HCT116 (cell line): ENCODE data around the gene PRKG1. TPM values are rescaled to one million over a fixed set of nuclear protein-coding genes. Genes with fewer than 3 reads are reported as not detected.

Experiments
- ATAC-seq: fragments of 200-7000 bp; cut with Tn5 transposase; 2 replicates; pipeline ENCODE4 v1.9.1; 2020; ENCODE audit warnings: mild to moderate bottlenecking, moderate library complexity
- BruUV-seq: library from RNA; stranded (reverse); fragments of 400-500 nt; replicated peaks from 2 replicates; lab custom pipeline; 2021; lab: Mats Ljungman, UMichigan
- CTCF ChIA-PET: fragments of 300-600 bp; sonication (Branson Sonifier 250); formaldehyde crosslinking; loops from one replicate; lab custom pipeline; 2021; ENCODE audit warnings: antibody characterized with exemption; lab: Charles Lee
- POLR2A ChIA-PET: fragments of 300-600, 350-600 bp; sonication (Branson Sonifier 250); formaldehyde crosslinking; loops from one replicate; lab custom pipeline; 2021; ENCODE audit warnings: antibody characterized with exemption; lab: Charles Lee
- RAD21 ChIA-PET, 2 experiments: fragments of 300-600 bp; sonication (Branson Sonifier 250); formaldehyde crosslinking; loops; one replicate each; lab custom pipeline; 2023; ENCODE audit warnings: low total read pairs in 2 of 2; ENCODE audit not compliant: uncharacterized antibody in 2 of 2, unreplicated experiment in 2 of 2, low non-redundant PET in 1 of 2; lab: Charles Lee
- DNase-seq: peaks from one replicate; pipeline ENCODE4 v3.0.0-alpha.2; 2010; ENCODE audit warnings: low read depth, low spot score
- H2AFZ ChIP-seq: fragments of 200-600 bp; shearing (Covaris generic), sonication (generic); 2 replicates; pipeline ENCODE4 v1.6.1; 2017; ENCODE audit warnings: low read depth, mixed run types, mixed read lengths, antibody characterized with exemption, low read length; ENCODE audit not compliant: poor library complexity, severe bottlenecking
- H3K27ac ChIP-seq: 2 replicates; pipeline ENCODE4 v1.5.1; 2012; ENCODE audit warnings: low read depth, low read length
- H3K27me3 ChIP-seq: fragments of 200-600 bp; sonication (generic); 2 replicates; pipeline ENCODE4 v1.6.1; 2016; ENCODE audit warnings: mixed run types, low read length, mixed read lengths; ENCODE audit not compliant: insufficient read depth
- H3K36me3 ChIP-seq, 2 experiments: fragments of 200-500 bp in 1 of 2; fragments of 200-600 bp in 1 of 2; sonication (Bioruptor generic) in 1 of 2; sonication (generic) in 1 of 2; 2 replicates each; pipeline versions ENCODE4 v1.5.1 to v1.6.1; 2014 to 2016; ENCODE audit warnings: low read length in 2 of 2, inconsistent platforms in 1 of 2, mixed read lengths in 1 of 2, mixed run types in 1 of 2; ENCODE audit not compliant: insufficient read depth in 2 of 2, control insufficient read depth in 1 of 2
- H3K4me1 ChIP-seq, 2 experiments: fragments of 200-600 bp in 1 of 2; sonication (generic) in 1 of 2; 2 replicates each; pipeline versions ENCODE4 v1.5.1 to v1.6.1; 2012 to 2017; ENCODE audit warnings: low read length in 2 of 2, inconsistent platforms in 1 of 2, mild to moderate bottlenecking in 1 of 2, mixed read lengths in 1 of 2, mixed run types in 1 of 2, moderate library complexity in 1 of 2; ENCODE audit not compliant: insufficient read depth in 2 of 2, control insufficient read depth in 1 of 2
- H3K4me2 ChIP-seq: fragments of 200-600 bp; sonication (generic); 2 replicates; pipeline ENCODE4 v1.6.1; 2017; ENCODE audit warnings: mixed run types, low read length, mixed read lengths
- H3K4me3 ChIP-seq, 2 experiments: fragments of 200-600 bp in 1 of 2; sonication (generic) in 1 of 2; replicated peaks in 1 of 2; 2 replicates each; pipeline ENCODE4 v1.5.1; 2011 to 2016; ENCODE audit warnings: low read length in 2 of 2, control low read depth in 1 of 2, low read depth in 1 of 2, mild to moderate bottlenecking in 1 of 2, mixed read lengths in 1 of 2, mixed run types in 1 of 2
- H3K79me2 ChIP-seq: fragments of 200-600 bp; sonication (generic); 2 replicates; pipeline ENCODE4 v1.6.1; 2017; ENCODE audit warnings: mild to moderate bottlenecking, mixed run types, low read length, moderate library complexity, mixed read lengths; ENCODE audit not compliant: insufficient read depth
- H3K9ac ChIP-seq: fragments of 200-600 bp; sonication (generic); 2 replicates; pipeline ENCODE4 v1.6.1; 2016; ENCODE audit warnings: low read length, mixed read lengths
- H3K9me2 ChIP-seq: fragments of 200-600 bp; sonication (generic), shearing (Covaris generic); 2 replicates; pipeline ENCODE4 v1.6.1; 2017; ENCODE audit warnings: mixed run types, mild to moderate bottlenecking, moderate library complexity; ENCODE audit not compliant: insufficient read depth
- H3K9me3 ChIP-seq, 2 experiments: fragments of 200-500 bp in 1 of 2; fragments of 200-600 bp in 1 of 2; sonication (Bioruptor generic) in 1 of 2; sonication (generic) in 1 of 2; 2 replicates each; pipeline ENCODE4 v1.6.1; 2014 to 2017; ENCODE audit warnings: low read length in 2 of 2, mixed read lengths in 2 of 2, inconsistent platforms in 1 of 2, low read depth in 1 of 2, mild to moderate bottlenecking in 1 of 2, mixed run types in 1 of 2, moderate library complexity in 1 of 2; ENCODE audit not compliant: control insufficient read depth in 1 of 2, insufficient read depth in 1 of 2
- H4K20me1 ChIP-seq: fragments of 200-600 bp; sonication (generic), shearing (Covaris generic); 2 replicates; pipeline ENCODE4 v1.6.1; 2017; ENCODE audit warnings: mixed run types, mild to moderate bottlenecking, moderate library complexity; ENCODE audit not compliant: insufficient read depth
- ATF3 ChIP-seq: IDR thresholded peaks from 2 replicates; pipeline ENCODE4 v1.6.1; 2012
- CBX3 ChIP-seq: IDR thresholded peaks from 2 replicates; pipeline ENCODE4 v1.6.1; 2012; ENCODE audit warnings: low read depth
- CEBPB ChIP-seq: IDR thresholded peaks from 2 replicates; pipeline ENCODE4 v1.6.1; 2012; ENCODE audit warnings: low read depth
- CTCF ChIP-seq, 3 experiments: fragments of 200-600 bp in 1 of 3; sonication (generic) in 1 of 3; IDR thresholded peaks in 2 of 3; conservative IDR thresholded peaks in 1 of 3; 2 replicates each; pipeline ENCODE4 v1.5.1; 2012 to 2017; ENCODE audit warnings: low read depth in 2 of 3, low read length in 2 of 3, antibody characterized with exemption in 1 of 3, borderline replicate concordance in 1 of 3, control low read depth in 1 of 3, mild to moderate bottlenecking in 1 of 3, mixed read lengths in 1 of 3, mixed run types in 1 of 3, moderate library complexity in 1 of 3; ENCODE audit not compliant: insufficient read depth in 1 of 3
- EGR1 ChIP-seq: IDR thresholded peaks from 2 replicates; pipeline ENCODE4 v1.6.1; 2012; ENCODE audit warnings: low read depth
- ELF1 ChIP-seq: IDR thresholded peaks from 2 replicates; pipeline ENCODE4 v1.6.1; 2012; ENCODE audit warnings: low read depth, borderline replicate concordance
- EZH2 ChIP-seq: fragments of 200-600 bp; sonication (generic); IDR thresholded peaks from 2 replicates; pipeline ENCODE4 v1.6.1; 2017; ENCODE audit warnings: antibody characterized with exemption, mixed run types
- EZH2phosphoT487 ChIP-seq: fragments of 200-600 bp; IDR thresholded peaks from 2 replicates; pipeline ENCODE4 v1.6.1; 2018; ENCODE audit warnings: antibody characterized with exemption, borderline replicate concordance
- FOSL1 ChIP-seq: IDR thresholded peaks from 2 replicates; pipeline ENCODE4 v1.6.1; 2012; ENCODE audit warnings: low read depth
- JUND ChIP-seq: IDR thresholded peaks from 2 replicates; pipeline ENCODE4 v1.6.1; 2012
- MAX ChIP-seq: IDR thresholded peaks from 2 replicates; pipeline ENCODE4 v1.6.1; 2012
- RAD21 ChIP-seq: IDR thresholded peaks from 2 replicates; pipeline ENCODE4 v1.6.1; 2012; ENCODE audit warnings: low read depth, mild to moderate bottlenecking
- REST ChIP-seq: IDR thresholded peaks from 2 replicates; pipeline ENCODE4 v1.6.1; 2012; ENCODE audit warnings: low read depth
- SP1 ChIP-seq: IDR thresholded peaks from 2 replicates; pipeline ENCODE4 v1.6.1; 2012; ENCODE audit warnings: low read depth
- SRF ChIP-seq: IDR thresholded peaks from 2 replicates; pipeline ENCODE4 v1.6.1; 2012; ENCODE audit warnings: low read depth
- ZFX ChIP-seq: fragments of 450-650 bp; IDR thresholded peaks from 2 replicates; pipeline ENCODE4 v1.6.1; 2017
- ZNF274 ChIP-seq: fragments of 200-500 bp; sonication (Bioruptor generic); IDR thresholded peaks from 2 replicates; pipeline ENCODE4 v1.6.1; 2014; ENCODE audit warnings: mild to moderate bottlenecking, low read depth, low read length, inconsistent platforms
- intact Hi-C: fragments of 100-400 bp; cut with micrococcal nuclease; formaldehyde crosslinking; loops from 2 replicates; pipeline ENCODE4 v1.10.0; 2022
- total RNA-seq: library from RNA; stranded (reverse); gene quantifications from one replicate; pipeline ENCODE4 v1.2.1, GENCODE V29; 2021; ENCODE audit not compliant: unreplicated experiment

Gene PRKG1
- total RNA-seq, 1 experiment from 2014 or later = 1.4 TPM

GRCh38 chr10:51340366-51340765, 266.1 kb downstream of the PRKG1 start (continued):
- TF ChIP-seq CTCF (IDR thresholded peaks at IDR 0.05 in 2 of 3, conservative IDR thresholded peaks at IDR 0.05 in 1 of 3; ENCODE audit: borderline replicate concordance in 1 of 3, insufficient read depth in 1 of 3, low read depth in 2 of 3, low read length in 2 of 3) (no peak), ATF3 (no peak)

GRCh38 chr10:51340845-51341610, 266.7 kb downstream of the PRKG1 start:
- Histone ChIP-seq H3K9me2 (no peaks in the 10 kb centered on the region), H3K27ac (no peak overlapping the region), H2AFZ (no peak overlapping the region), H3K9ac (no peak overlapping the region), H3K4me3 (no peak overlapping the region), H3K36me3 (no peaks in the 10 kb centered on the region), H4K20me1 (no peaks in the 10 kb centered on the region), H3K79me2 (no peaks in the 10 kb centered on the region), H3K9me3 (no peaks in the 10 kb centered on the region), H3K4me2 (no peak overlapping the region), H3K4me1 (no peaks in the 10 kb centered on the region), H3K27me3 (no peaks in the 10 kb centered on the region)
- RAD21 ChIA-PET = no interaction called here
- no TSS peak for BruUV-seq
- intact Hi-C loops = no loop called here
- POLR2A ChIA-PET = no interaction called here
- CTCF ChIA-PET = no interaction called here
- DNase-seq = no peak
- no peak for ATAC-seq
- TF ChIP-seq FOSL1 = no peak
- TF ChIP-seq EGR1 = no peak
- no peak for TF ChIP-seq ZNF274
- no peak for TF ChIP-seq EZH2
- no peak for TF ChIP-seq CEBPB
- no peak for TF ChIP-seq ATF3
- no peak for TF ChIP-seq CBX3
- no peak for TF ChIP-seq ELF1
- no peak for TF ChIP-seq RAD21
- no peak for TF ChIP-seq ZFX
- no peak for TF ChIP-seq SP1
- TF ChIP-seq CTCF (IDR thresholded peaks at IDR 0.05 in 2 of 3, conservative IDR thresholded peaks at IDR 0.05 in 1 of 3; ENCODE audit: borderline replicate concordance in 1 of 3, insufficient read depth in 1 of 3, low read depth in 2 of 3, low read length in 2 of 3) = no peak
- no peak for TF ChIP-seq SRF
- TF ChIP-seq JUND = no peak
- no peak for TF ChIP-seq MAX
- TF ChIP-seq EZH2phosphoT487 = no peak
- TF ChIP-seq REST = no peak
